Measurements from ENCODE around the gene PRND.

PRND gene

DNA sequence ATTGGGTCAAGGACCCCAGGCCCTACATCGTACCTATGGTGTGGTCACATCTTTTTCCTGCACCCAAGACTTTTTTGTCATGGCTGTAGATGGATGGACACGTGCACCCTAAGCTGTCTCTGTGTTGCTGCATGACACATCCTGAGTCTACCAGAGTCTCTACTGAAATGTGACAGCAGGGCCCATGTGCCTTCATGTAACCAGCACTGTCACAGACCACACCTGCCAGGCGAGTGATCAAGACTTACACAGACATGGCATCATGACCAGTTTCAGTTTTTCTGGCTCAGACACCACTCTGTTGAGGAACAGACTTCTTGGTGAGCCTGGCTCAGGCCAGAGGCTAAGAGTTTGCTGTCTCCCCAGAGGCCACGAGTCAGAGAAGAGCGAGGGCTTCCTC lies 7.6 kb downstream of the PRND start:
- H3K36me3 Mint-ChIP-seq (ENCODE audit: low read depth), result no peaks in the 10 kb centered on the region
- no peak overlapping the region for H3K27ac Mint-ChIP-seq
- TF ChIP-seq, protein P1, sequence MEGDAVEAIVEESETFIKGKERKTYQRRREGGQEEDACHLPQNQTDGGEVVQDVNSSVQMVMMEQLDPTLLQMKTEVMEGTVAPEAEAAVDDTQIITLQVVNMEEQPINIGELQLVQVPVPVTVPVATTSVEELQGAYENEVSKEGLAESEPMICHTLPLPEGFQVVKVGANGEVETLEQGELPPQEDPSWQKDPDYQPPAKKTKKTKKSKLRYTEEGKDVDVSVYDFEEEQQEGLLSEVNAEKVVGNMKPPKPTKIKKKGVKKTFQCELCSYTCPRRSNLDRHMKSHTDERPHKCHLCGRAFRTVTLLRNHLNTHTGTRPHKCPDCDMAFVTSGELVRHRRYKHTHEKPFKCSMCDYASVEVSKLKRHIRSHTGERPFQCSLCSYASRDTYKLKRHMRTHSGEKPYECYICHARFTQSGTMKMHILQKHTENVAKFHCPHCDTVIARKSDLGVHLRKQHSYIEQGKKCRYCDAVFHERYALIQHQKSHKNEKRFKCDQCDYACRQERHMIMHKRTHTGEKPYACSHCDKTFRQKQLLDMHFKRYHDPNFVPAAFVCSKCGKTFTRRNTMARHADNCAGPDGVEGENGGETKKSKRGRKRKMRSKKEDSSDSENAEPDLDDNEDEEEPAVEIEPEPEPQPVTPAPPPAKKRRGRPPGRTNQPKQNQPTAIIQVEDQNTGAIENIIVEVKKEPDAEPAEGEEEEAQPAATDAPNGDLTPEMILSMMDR (IDR thresholded peaks at IDR 0.05), result no peak
- H3K27me3 Mint-ChIP-seq (ENCODE audit: low read depth, poor library complexity), result peaks cover 30% of the 10 kb centered on the region
- no peak overlapping the region for H3K4me3 Mint-ChIP-seq
- no peaks in the 10 kb centered on the region for H3K4me1 Mint-ChIP-seq
- H3K9me3 Mint-ChIP-seq, result no peaks in the 10 kb centered on the region
- no peak for DNase-seq

DNA sequence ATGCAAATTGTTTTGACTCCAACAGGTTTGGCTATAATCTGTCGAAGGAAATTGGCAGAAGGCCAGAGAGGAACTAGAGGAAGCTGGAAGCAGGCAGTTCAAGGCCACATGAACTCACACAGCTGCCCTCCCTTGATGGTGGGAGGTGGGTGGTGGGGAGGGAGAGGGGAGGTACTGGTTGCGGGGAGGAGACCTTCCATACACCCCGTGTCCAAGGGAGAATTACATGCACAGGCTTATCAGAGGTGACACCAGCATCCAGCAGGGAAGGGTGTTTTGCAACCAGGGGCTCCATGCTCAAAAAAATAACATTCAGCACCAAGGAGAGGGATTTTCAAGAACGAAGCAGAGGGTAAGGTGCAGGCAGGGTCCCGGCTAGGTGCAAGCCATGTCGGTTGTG lies 9.1 kb downstream of the PRND start:
- no peak overlapping the region for H3K27ac Mint-ChIP-seq

DNA sequence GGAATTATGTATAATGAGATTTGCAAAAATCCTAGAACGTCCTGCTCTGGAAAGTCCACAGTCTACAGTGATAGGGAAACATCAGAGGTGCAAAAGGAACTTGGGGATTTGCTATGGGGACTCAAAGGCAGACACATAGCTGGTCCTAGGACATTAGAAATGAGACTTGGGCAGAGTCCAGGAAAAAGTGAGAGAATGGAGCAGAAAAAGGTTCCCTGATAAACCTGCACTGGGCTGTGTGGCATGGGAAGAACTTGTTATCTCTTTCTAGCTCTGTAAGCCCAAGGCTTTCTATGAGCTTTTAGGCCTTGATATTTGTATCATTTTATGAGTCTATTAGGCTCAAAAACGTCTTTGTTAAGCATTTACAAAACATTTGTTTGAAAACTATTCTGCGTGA lies 15.2 kb downstream of the PRND start:
- Mint-ChIP-seq H3K4me1 (no peaks in the 10 kb centered on the region), H3K36me3 (ENCODE audit: low read depth) (no peaks in the 10 kb centered on the region), H3K4me3 (no peak overlapping the region), H3K9me3 (no peaks in the 10 kb centered on the region), H3K27ac (no peak overlapping the region), H3K27me3 (ENCODE audit: low read depth, poor library complexity) (peaks cover 28% of the 10 kb centered on the region)
- TF ChIP-seq, protein P1 (IDR thresholded peaks at IDR 0.05), result no peak
- DNase-seq, result no peak

More for the DNA sequence above, 9.1 kb downstream of the PRND start:
- TF ChIP-seq, protein P1 (IDR thresholded peaks at IDR 0.05), result no peak
- Mint-ChIP-seq H3K36me3 (ENCODE audit: low read depth) (no peaks in the 10 kb centered on the region), H3K27me3 (ENCODE audit: low read depth, poor library complexity) (peaks cover 34% of the 10 kb centered on the region), H3K4me3 (no peak overlapping the region), H3K9me3 (no peaks in the 10 kb centered on the region), H3K4me1 (no peaks in the 10 kb centered on the region)
- DNase-seq, result peak; percentile 21

DNA sequence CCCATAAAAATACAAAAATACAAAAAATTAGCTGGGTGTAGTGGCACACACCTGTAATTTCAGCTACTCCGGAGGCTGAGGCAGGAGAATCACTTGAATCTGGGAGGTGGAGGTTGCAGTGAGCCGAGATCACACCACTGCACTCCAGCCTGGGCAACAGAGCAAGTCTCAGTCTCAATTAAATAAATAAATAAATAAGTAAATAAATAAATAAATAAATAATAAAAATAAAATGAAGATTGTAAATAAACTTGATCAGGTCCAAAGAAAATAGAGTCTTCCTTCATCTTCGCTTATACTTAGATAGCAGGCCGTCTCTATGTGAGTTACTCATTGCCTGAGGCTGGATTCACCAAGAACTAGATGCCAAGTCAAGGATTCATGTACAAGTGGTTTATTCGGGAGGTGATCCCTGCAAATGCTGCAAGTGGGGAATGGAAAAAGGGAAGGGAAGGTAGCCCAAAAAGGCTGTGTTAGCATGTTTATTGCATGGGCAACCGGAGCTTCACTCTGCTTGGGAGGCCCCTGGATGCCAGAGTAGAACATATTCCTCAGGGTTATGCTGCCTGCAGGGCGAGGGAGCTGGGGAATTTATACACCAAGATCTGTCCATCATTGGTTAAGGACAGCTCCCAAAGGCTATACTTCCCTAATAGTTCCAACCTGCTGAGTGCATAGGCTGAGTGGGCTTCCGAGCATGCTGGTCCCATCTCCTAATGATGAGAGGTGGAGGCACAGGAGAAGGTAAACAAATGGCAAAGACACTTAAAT lies 16.3 kb downstream of the PRND start:
- H3K9me3 Mint-ChIP-seq, result no peaks in the 10 kb centered on the region
- H3K36me3 Mint-ChIP-seq (ENCODE audit: low read depth), result no peaks in the 10 kb centered on the region
- H3K27me3 Mint-ChIP-seq (ENCODE audit: low read depth, poor library complexity), result peaks cover 23% of the 10 kb centered on the region
- no peak overlapping the region for H3K27ac Mint-ChIP-seq
- TF ChIP-seq, protein P1 (IDR thresholded peaks at IDR 0.05), result no peak
- no peaks in the 10 kb centered on the region for H3K4me1 Mint-ChIP-seq
- no peak for DNase-seq
- H3K4me3 Mint-ChIP-seq, result no peak overlapping the region

DNA sequence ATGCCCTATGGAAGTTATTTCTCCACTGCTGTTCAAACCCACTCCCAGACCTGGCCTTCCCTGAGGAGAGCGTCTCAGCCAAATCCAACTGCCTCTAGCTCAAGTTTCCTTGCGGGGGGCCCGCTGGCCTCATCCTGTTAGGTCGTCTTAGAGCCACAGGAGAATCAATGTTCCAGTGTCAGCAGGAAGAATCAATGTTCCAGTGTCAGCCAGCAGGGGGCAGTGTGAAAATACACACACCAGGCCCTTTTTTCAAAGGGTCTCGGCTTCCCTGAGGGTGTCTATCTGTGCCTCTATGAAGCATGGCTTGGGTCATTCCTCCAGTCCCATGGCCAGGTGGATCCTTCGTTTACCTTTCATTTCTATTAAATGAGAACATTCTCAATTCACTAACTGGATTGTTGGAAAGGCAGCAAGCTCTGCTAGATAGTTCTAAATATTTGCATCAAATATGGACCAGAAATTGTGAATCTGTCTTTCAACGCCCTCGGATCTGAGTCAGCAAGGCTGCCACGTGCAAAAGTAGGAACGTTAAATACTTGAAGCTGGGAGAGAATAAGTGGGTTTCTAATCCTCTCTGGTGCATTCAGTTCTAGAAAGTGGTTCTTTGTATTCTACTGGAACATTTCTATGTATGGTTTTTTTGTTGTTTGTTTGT lies 19.2 kb downstream of the PRND start:
- H3K4me1 Mint-ChIP-seq, result no peaks in the 10 kb centered on the region
- no peak overlapping the region for H3K27ac Mint-ChIP-seq
- peaks cover 24% of the 10 kb centered on the region for H3K27me3 Mint-ChIP-seq (ENCODE audit: low read depth, poor library complexity)
- TF ChIP-seq, protein P1 (IDR thresholded peaks at IDR 0.05), result peak; percentile 69
- no peak overlapping the region for H3K4me3 Mint-ChIP-seq
- peak; percentile 76 for DNase-seq
- no peaks in the 10 kb centered on the region for H3K36me3 Mint-ChIP-seq (ENCODE audit: low read depth)
- no peaks in the 10 kb centered on the region for H3K9me3 Mint-ChIP-seq
